ENCODE measurements around the gene ZNF189. TPM values are rescaled to one million over a fixed set of nuclear protein-coding genes. Genes with fewer than 3 reads are reported as not detected.

Gene ZNF189
- total RNA-seq = 17.5 and 18.1 TPM in 2 replicates

DNA sequence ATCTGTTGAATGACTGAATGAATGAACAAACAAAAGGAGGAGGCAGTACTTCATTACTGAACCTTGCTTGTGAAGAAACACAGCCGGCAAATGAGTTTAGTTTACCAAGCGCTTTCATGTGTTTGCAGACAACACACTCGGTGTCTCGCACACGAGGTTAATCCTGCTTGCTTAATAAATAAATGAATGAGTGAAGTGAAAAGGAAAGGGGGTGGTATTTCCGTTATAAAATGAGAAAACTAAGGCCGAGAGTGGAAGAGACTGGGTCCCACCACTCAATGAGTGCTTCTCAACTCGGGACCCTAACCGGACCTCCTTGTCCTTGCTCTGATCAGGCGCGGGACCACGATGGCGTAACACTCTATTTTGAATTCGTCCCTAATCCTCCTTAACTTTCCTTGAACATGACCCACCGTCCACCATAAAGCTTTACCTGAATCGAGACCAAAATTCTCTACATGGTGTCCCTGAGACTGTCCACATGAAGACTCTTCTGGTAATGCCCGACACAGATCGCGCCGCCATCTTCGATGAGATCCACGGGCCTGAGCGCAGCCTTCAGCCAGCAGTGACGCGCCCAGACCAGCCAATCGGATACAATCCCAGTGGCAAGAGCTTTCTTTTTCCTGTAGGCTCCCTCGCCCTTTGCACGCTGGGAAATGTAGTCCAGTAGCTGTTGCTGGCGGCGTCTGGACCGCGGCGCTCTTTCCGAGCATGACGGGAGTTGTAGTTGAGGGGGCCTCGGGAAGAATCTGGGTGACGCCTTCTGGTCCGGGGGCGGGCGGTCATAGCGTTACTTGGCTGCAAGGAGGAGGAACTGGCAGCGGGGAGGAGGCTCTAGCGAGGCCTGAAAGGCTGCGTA, at the start of gene ZNF189, which contains the start of gene MRPL50:
TSS of gene ZNF189 (plus strand) at position 784 of the 862 bp plus-strand sequence. CDS start 306 bp downstream, outside the sequence.
TSS of gene MRPL50 (minus strand) at position 551 of the 862 bp plus-strand sequence. CDS start at position 525, 26 bp downstream.
- peak; percentile 98 to 100 for DNase-seq (ENCODE audit: low read depth in 2 of 2)

DNA sequence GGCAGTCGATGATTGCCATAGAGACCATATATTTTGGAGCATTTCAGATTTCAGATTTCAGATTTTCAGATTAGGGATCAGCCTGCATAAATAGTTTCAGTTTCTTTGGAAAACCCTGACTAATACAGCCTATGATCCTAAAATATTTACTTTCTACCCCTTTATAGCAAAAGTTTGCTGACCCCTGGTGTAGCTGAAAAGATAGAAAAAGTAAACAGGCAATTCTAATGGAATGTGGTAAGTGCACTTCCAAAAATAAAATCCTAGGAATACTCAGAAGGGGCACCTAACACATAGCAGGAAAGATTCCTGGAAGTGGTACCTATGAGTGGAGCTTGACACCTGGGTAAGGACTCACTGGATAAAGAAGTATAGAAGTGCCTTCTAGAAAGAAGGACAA, 48.4 kb upstream of the ZNF189 start:
- no peak for DNase-seq (ENCODE audit: low read depth in 2 of 2)

DNA sequence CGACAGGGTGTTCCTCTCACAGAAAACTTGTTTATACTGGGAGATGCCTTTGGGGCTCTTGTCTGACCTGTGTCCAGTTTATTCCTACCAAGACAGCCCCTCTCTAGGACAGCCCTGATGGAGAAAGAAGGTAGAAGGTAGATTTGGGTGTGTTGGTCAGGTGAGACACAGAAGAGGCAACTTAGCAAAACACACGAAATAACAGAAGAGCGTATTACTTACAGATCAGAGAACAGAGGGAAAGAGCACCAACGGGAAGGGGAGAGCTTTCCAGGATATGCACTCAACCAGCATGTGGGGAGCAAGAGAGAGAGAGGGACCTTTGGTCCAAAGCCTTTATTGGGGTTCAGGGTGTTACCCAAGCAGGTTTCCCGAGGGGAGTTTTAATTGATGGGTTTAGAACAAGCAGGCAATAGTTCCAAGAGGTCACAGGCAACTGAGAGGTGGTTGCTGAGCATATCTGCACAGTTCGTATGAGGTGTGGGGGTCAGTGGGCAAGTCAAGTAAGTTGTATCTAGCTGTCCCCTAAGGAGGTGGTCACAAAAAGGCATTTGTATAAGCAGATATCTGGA, 45.7 kb upstream of the ZNF189 start:
- no peak for DNase-seq (ENCODE audit: low read depth in 2 of 2)

DNA sequence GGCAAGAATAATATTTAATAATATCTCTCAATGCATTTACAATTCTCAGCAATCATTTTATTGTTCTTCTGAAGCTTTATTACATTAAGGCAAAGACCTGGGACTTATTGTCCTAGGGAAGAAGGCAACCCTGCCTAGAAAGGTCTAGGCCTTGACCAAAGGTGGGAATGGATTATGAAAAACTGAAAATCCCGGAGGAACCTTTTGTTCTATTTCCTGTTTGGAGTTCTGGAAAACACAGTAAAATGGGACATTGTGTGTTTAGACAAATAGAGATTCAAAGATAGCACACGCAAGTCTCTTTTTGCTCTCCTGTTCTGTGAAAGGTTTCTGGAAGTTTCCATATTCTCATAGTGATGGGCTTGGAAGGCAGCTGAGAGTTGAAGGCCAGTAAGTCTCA, 45.0 kb upstream of the ZNF189 start:
- no peak for DNase-seq (ENCODE audit: low read depth in 2 of 2)

DNA sequence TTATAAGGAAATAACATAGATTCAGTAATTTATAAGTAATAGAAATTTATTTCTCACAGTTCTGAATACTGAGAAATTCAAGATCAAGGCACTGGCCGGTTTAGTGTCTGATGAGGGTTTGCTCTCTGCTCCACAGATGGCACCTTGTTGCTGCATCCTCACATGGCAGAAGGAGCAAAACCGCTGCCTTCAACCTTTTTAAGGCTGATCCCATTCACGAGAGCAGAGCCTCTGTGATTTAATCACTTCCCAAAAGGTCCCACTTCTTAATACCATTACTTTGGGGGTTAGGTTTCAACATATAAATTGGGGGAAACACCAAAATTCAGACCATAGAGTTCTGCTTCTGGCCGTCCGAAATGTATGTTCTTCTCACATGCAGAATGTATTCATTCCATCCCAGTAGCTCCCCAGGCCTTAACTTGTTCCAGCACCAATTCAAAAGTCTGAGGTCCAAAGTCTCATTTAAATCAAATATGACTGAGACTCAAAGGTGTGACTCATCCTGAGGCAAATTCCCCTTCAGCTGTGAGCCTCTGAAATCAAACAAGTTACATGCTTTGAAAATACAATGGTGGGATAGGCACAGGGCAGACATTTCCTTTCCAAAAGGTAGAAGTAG, 44.4 kb upstream of the ZNF189 start:
- DNase-seq (ENCODE audit: low read depth in 2 of 2) = no peak

DNA sequence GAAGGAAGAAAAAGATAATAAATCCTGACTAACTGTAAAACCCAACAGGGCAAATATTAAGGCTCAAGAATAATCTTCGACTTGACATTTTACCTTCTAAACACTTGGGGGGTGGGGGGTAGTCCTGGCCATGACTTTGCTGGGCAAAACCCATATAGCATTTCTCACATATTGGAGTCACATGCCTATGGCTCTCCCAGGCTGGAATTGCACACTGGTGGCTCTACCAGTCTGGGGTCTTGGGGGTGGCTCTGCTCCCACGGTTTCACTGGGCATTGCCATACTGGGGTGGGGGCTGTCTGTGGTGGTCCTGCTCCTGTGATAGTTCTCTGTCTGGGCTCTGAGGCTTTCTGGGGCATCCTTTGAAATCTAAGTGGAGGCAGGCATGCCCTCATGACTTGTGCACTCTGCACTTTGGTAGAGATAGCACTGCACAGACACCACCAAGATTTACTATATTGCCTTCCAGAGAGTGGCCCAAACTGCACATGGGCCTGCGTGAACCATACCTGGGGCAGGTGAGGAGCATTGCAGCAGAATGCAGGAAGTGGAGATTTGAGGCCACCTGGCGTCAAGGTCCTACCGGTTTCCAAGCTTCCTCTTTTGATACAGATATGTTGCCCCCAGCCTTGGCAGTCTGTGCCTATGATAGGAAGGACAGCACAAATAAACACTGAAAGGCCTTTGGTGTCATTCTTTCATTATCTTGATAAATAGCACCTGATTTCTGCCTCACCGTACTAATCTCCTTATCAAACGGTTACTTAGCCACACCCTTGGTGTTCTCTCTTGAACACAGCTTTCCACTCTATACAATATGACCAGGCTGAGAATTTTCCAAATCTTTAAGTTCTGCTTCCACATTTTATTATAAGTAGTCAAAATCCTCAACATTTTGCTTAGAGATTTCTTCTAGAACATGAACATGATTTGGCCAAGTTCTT, 43.6 kb upstream of the ZNF189 start:
- no peak for DNase-seq (ENCODE audit: low read depth in 2 of 2)

DNA sequence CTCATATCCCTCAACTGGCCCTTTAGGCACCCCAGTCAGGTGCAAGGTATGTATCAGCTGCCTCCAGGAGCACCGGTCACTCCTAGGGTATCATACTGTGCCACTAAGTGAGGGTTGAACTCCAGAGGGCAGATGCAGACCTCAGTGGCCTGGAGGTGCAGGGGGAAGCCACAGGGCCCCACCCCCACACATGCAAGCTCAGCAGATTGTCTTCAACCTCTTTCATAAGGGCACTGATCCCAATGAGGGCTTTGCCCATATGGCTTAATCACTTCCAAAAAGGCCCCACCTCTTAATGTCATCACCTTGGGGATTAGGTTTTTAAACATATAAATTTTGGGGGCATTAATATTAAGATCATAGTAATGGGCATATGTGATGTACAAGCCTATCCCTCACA, 42.0 kb upstream of the ZNF189 start:
- DNase-seq (ENCODE audit: low read depth in 2 of 2) = no peak

DNA sequence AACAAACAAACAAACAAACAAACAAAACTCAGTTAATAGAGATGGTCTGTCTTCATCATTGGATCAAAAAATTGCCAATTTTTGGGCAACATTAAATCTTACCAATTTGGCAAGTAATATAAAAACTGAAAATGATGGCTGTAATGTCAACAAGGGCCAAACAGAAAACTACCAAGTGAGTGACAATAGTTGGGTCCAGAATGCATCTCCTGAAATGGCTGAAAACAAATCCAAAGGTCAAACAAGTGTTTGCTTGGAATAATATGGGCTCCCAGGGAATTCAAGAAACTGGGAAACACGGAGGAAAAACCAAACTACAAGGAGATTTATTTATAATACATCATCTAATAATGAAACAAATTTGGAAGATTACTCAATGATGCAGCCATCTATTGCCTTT, 39.0 kb upstream of the ZNF189 start:
- no peak for DNase-seq (ENCODE audit: low read depth in 2 of 2)

DNA sequence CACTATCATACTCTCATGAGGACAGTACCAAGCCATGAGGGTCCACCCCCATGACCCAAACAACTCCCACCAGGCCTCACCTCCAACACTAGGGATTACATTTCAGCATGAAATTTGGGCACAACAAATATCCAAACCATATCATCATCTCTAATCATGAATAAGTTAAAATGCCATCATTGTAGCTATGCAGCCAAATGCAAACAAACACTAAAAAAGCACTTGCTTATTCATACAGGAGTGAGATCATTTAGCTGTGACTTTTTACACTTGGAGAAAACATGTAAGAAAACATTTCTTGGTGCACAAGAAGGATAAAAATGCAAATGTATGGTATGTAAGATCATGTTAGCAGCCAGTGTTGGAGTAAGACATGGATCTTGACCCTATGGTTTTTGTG, 38.0 kb upstream of the ZNF189 start:
- no peak for DNase-seq (ENCODE audit: low read depth in 2 of 2)

DNA sequence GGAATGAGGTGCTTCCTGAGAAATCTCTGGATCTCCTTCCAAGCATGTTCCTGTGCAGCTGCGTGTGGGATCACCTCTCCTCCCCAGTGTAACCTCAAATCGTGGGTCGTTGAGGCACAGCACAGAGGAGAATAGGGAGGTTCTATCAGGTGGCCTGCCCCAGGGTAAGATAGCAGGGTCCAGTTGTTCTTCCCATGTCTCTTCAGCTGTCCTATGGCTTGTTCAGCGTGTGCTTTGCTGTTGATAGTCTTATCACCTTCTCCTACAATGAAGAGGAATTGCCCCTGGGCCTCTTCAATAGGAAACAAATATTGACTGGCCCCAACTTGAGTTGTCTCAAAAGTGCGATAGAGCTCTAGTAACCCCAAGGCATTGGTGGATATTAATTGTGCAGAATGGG, 36.2 kb upstream of the ZNF189 start:
- no peak for DNase-seq (ENCODE audit: low read depth in 2 of 2)

DNA sequence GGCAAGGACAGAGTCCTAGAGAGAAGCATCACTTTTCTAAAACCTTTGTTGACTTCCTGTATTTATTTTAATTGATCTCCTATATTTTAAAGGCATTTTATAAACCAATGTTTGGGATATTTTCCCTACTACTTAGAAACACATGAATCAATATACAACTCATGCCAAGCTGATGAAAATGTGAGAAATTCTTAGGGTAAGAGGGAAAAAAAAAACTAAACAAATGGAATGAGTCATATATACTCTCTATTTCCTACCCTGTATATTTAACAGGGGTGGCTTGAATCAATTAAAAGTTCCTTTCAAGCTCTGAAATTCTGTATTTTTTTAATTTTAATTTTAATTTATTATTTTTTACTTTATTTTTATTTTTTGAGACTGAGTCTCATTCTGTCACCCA, 33.5 kb upstream of the ZNF189 start:
- no peak for DNase-seq (ENCODE audit: low read depth in 2 of 2)

DNA sequence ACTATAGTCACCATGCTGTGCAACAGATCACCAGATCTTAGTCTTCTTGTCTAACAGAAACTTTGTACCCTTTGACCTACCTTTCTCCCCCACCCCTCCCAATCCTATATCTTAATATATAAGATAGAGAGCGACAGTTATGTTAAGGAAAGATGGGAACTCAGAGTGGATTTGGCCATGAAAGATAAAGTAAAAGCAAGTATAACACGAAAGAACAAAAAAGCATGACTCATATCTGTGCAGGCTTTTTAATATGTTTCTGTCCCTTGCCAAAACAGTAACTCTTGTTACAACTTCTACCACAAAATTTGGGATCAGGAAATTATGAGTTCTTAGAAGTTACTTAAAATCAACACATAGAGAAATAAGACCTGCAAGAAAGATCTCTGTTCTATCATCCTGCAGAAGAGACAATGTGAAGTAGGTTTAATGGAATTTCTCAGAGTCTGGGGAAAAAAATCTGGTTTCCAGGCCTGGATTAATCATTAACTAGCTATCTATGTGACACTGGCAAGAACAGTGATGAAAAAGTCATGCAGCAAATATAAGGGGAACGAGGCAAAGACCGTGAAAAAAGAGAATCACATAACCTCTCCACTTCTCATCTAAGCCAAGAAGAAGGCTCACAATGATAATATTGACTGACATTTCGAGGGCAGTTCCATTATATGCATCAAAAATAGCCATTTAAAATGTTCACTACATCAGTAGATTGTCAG, 32.5 kb upstream of the ZNF189 start:
- no peak for DNase-seq (ENCODE audit: low read depth in 2 of 2)

DNA sequence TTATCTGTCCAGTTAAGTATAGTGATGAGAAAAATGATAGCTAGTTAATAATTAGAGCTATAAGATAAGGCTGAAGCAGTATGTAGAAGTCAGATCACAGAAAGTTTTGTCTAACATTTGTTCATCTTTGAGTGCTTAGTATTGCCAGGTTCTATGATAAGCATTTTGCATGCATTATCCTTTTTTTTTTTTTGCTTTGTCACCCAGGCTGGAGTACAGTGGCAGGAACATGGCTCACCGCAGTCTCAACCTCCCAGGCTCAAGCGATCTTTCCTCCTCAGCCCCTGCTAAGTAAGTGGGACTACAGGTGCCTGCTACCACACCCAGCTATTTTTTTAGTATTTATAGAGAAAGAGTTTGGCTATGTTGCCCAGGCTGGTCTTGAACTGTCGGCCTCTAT, 31.3 kb upstream of the ZNF189 start:
- no peak for DNase-seq (ENCODE audit: low read depth in 2 of 2)

DNA sequence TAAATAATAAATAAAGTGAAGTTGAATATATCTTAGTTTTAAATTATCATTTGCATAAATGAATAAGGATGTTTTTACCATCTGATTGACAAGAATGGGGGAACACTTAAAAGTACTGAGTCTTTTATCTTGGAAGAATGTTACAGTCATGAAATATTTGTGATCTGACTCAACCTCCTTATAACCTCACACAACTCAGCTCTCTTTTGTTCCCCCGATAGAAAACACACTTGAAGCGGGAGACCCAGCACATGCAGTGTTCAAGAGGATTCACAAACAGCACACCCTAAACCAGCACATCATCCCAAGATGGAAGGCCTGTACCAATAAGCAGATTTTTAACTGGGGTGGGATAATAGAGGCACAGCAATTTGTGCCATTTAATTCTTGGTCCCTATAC, 29.4 kb upstream of the ZNF189 start:
- no peak for DNase-seq (ENCODE audit: low read depth in 2 of 2)

DNA sequence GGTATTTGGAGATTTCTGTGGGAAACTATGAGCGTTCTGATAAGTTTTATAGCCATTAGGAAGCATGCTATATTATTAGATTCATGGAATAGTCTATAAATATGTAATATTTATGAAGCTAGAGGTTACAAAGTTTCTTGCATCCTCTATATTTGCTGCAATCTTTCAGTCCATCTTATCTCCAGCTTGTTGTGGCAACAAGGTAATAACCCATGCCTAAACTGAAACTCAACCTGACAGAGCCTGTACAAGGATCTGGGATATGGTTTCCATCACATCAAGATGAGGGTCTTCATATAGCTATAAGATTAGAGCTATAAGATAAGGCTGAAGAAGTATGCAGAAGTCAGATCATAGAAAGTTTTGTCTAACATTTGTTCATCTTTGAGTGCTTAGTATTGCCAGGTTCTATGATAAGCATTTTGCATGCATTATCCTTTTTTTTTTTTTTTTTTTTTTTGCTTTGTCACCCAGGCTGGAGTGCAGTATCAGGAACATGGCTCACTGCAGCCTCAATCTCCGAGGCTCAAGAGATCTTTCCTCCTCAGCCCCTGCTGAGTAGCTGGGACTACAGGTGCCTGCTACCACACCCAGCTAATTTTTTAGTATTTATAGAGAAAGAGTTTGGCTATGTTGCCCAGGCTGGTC, 28.6 kb upstream of the ZNF189 start:
- DNase-seq (ENCODE audit: low read depth in 2 of 2) = no peak

DNA sequence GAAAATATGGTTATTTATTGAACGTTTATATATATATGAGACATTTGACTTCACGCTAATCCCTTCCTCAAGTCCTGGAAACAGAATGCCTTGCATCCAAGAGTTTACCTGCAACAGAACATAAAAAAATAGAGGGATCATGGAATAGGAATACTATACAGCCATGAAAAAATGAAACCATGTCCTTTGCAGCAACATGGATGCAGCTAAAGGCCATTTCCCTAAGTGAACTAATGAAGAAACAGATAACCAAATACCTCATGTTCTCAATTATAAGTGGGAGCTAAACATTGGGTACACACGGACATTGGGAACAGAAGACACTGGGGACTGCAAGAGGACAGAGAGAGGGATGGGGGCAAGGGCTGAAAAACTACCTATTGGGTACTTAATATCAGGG, 26.8 kb upstream of the ZNF189 start:
- no peak for DNase-seq (ENCODE audit: low read depth in 2 of 2)

DNA sequence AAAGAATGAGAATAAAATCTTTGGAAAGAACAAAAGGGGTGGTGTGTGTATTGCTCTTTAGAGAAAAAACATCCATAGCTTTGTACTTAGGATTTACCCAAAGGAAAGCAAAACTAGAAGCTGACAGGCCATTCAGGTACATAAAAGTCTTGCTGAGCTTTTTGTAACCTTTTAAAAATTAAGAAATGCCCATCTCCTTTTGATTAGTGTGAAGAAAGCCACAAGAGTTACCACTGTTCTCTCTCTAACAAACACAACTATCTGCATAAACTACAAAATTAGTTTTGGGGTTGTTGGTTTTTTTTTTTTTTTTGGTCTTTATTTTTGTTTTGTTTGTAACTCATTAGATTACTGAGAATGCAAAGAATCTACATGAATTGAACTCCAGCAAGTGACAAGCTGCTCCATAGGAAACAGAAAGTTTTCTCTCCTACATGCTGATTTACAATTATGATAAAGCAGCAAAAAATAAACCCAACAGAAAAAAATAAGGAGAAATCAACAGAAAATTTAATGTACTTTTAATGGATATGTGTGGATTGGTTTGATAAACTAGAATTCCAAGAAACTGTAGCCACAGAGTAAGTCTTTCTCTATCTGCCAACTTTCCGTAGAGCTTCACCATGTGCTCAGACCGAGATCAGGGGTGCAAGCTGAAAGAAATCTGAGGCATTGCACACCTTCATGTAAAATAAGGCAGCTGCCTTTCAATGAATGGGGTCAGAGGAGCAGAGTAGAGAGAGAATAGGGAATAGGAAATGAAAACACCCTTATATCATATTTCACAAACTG, 26.1 kb upstream of the ZNF189 start:
- DNase-seq (ENCODE audit: low read depth in 2 of 2) = no peak

DNA sequence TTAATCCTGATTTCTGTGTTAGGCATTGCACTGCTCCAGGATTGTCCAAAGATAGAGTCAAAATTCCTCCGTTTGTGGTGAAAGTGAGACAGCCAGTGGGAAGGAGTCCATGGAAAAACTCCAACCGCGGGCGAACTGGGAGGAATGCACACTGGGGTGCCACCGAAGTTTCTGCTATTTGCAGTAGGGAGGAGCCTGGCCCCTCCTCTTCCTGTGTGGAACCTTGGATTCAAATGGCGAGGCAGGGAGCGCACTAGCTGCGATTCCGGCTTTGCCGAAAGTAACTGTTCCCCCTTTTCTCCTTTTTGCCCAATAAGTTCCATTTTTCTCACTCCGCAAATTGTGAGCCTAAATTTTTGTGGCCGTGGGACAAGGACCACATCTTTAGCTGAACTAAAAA, 23.1 kb upstream of the ZNF189 start:
- no peak for DNase-seq (ENCODE audit: low read depth in 2 of 2)

DNA sequence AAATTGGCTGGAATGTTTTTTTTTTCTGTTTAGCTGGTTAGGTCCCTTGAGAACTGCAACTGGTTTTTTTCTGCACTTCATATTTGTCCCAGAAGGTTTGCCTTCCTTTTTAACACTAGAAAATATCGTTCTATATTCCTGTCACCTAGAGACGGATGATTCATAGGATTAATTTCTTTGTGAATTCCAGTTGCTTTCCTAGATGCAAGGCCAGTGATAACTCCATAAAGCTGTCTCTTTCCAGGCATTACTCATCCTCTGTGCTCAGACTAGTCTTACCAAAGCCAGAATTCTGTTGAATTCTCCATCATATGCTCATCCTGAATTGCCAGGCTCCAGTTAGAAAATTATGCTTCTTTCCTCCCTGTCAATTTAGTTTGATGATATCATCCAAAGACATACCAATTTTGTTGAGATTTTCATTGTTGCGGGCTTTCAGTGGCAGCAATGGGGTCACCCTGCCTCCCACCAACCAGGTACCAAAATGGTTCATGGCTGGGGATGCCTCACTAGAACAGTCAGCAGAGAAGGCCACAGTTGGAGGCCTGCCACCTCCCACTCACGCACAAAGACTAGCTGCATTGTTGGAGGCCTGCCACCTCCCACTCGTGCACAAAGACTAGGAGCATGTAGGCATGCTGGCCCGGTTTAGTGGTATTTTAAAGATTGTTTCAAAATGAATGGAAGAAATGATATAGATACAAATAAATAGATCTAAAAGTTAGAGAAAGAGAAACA, 22.4 kb upstream of the ZNF189 start:
- no peak for DNase-seq (ENCODE audit: low read depth in 2 of 2)
